HFF-Myc (cell line): ENCODE measurements around the gene BCL7A.
"Not testable (repeated sequence)": the region's sequence is repeated elsewhere in the genome, so short reads cannot be mapped to it uniquely, and the experiment has no call there.

ENCODE experiments used
- DNase-seq: peaks from one replicate; pipeline ENCODE4 v3.0.0-alpha.2; 2011; ENCODE audit warnings: low read depth; ENCODE audit errors: extremely low read depth
- H3K4me3 ChIP-seq: replicated peaks from 2 replicates; pipeline ENCODE4 v1.5.1; 2011; ENCODE audit warnings: low read depth, mild to moderate bottlenecking, control low read depth, low read length
- TF ChIP-seq, protein P1 (sequence below): IDR thresholded peaks from 2 replicates; pipeline ENCODE4 v1.5.1; 2012; ENCODE audit warnings: mild to moderate bottlenecking, low read depth, low read length, control low read depth; ENCODE audit errors: missing control alignments

BCL7A gene

DNA sequence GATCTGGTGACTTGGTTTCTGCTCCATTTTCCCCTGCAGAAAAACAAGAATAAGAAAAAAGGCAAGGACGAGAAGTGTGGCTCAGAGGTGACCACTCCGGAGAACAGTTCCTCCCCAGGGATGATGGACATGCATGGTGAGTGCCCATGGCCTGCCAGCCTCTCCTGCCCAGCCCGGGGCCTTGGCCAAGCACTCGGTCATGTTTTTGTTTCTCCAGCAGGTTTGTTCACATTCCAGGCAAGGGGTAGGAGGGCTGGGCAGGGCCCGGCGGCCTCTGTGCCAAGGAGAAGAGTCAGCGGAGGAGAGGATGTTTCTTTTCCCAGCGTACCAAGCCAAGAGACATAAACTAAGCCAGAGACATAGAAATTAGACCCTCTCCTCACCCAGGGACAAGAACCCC lies 13.6 kb downstream of the BCL7A start:
- TF ChIP-seq, protein P1, sequence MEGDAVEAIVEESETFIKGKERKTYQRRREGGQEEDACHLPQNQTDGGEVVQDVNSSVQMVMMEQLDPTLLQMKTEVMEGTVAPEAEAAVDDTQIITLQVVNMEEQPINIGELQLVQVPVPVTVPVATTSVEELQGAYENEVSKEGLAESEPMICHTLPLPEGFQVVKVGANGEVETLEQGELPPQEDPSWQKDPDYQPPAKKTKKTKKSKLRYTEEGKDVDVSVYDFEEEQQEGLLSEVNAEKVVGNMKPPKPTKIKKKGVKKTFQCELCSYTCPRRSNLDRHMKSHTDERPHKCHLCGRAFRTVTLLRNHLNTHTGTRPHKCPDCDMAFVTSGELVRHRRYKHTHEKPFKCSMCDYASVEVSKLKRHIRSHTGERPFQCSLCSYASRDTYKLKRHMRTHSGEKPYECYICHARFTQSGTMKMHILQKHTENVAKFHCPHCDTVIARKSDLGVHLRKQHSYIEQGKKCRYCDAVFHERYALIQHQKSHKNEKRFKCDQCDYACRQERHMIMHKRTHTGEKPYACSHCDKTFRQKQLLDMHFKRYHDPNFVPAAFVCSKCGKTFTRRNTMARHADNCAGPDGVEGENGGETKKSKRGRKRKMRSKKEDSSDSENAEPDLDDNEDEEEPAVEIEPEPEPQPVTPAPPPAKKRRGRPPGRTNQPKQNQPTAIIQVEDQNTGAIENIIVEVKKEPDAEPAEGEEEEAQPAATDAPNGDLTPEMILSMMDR: no peak
- DNase-seq: no peak
- no peak overlapping the region for H3K4me3 ChIP-seq

- no peak for DNase-seq
- TF ChIP-seq, protein P1: no peak
- no peak overlapping the region for H3K4me3 ChIP-seq
Measured at GRCh38 chr12:122036153-122036552, 14.5 kb downstream of the BCL7A start.

DNA sequence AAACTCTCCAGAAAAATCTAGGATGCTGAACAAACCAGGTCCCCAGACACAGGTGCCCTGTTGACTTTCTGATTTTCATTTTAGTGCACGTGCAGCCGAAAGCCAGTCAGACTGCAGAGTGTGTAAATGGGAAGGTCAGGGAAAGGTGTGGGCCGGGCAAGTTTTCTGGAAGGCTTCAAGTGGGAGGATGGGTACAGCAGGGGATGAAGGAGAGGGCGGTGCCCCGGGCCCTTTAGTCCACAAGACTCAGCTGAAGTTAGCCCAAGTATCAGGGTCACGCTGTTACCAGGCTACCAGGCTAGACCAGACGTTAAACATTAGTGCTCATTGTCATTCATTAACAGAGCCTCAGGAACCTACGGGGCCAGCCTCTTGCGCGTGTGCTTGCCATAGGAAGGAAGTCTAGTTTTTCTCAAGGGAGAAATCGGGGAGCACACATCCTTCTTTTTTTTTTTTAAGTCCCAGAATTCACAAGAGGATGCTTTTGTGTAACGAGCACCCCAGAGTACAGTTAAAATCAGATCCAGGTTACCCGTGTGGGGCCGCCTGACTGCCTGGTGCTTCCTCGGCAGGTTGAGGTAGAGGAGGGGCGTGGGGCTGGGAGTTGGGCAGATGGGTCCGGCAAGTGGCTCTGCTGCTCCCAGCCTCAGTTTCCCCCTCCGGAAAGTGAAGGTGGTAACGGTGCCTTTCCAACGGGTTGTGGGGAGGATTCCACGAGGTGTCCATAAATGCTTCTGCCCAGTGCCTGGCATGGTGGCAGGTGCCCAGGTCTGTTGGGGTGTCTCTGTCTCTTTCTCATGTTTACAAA lies 19.1 kb downstream of the BCL7A start:
- no peak overlapping the region for H3K4me3 ChIP-seq
- no peak for DNase-seq
- TF ChIP-seq, protein P1: no peak

DNA sequence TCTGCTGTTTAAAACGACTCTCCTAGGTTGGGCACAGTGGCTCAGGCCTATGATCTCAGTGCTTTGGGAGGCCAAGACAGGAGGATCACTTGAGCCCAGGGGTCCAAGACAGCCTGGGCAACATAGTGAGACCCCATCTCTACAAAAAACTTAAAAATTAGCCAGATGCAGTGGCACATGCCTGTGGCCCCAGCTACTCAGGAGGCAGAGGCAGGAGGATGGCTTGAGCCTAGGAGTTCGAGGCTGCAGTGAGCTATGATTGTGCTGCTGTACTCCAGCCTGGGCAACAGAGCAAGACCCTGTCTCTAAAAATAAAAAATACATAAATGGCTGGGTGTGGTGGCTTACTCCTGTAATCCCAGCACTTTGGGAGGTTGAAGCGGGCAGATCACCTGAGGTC lies 19.8 kb downstream of the BCL7A start:
- not testable (repeated sequence) for H3K4me3 ChIP-seq, DNase-seq

DNA sequence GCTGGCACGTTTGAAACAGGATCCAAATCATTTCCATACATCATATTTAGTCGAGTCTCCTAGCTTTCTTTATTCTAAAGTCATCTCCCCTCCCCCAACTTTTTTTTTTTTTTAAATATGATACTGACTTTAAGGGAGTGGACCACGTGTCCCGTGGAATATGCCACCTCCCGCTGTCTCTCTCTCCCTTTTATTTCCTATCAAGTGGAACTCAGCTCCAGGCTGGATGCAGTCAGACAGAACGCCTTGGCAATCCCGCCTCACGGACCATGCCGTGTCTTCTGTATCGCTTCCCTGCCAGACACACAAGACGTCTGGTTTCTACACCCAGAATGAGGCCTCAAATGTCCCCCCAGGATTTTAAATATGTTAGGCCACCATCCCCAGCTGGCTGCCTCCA lies 21.2 kb downstream of the BCL7A start:
- no peak overlapping the region for H3K4me3 ChIP-seq
- TF ChIP-seq, protein P1: no peak

DNA sequence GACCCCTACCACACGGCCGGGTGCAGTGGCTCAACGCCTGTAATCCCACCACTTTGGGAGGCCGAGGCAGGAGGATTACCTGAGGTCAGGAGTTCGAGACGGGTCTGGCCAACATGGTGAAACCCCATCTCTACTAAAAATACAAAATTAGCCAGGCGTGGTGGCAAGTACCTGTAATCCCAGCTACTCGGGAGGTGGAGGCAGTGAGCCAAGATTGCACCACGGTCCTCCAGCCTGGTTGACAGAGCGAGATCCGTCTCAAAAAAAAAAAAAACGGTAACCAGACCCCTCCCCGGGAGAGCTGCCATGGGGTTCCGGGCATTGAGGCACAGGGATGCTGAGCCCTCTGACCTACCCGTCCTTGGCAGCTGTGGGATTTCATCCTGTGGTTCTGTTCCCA lies 21.8 kb downstream of the BCL7A start:
- H3K4me3 ChIP-seq: no peak overlapping the region
- TF ChIP-seq, protein P1: no peak
- no peak for DNase-seq

More for the DNA sequence above, 21.2 kb downstream of the BCL7A start:
- no peak for DNase-seq

- no peak for DNase-seq
- TF ChIP-seq, protein P1: no peak
- H3K4me3 ChIP-seq: no peak overlapping the region
Measured at GRCh38 chr12:122045262-122045661, 23.6 kb downstream of the BCL7A start.
